Gastrocnemius medialis (tissue), 4 donors: ENCODE data around the gene ARHGAP6.

Source experiments
- CTCF ChIP-seq, 5 experiments: fragments of 450-650 bp in 3 of 5; fragments of 200-600 bp in 2 of 5; sonication (generic) in 2 of 5; IDR thresholded peaks in 4 of 5; conservative IDR thresholded peaks in 1 of 5; 1 replicate in 4 of 5; 2 replicates in 1 of 5; pipeline ENCODE4 v1.5.1; 2016 to 2019; ENCODE audit warnings: antibody characterized with exemption in 5 of 5, mild to moderate bottlenecking in 3 of 5, moderate library complexity in 3 of 5
- POLR2A ChIP-seq, 2 donors: fragments of 450-650 bp; IDR thresholded peaks; one replicate each; pipeline ENCODE4 v1.6.1; 2017; ENCODE audit warnings: antibody characterized with exemption in 2 of 2, mild to moderate bottlenecking in 2 of 2, moderate library complexity in 2 of 2

GRCh38 chrX:11242704-11243103 lies 423.0 kb downstream of the ARHGAP6 start:
- TF ChIP-seq CTCF (IDR thresholded peaks at IDR 0.05 in 4 of 5, conservative IDR thresholded peaks at IDR 0.05 in 1 of 5) (no peak), POLR2A (IDR thresholded peaks at IDR 0.05) (no peak)
